ENCODE results near the gene RFT1.

DNA sequence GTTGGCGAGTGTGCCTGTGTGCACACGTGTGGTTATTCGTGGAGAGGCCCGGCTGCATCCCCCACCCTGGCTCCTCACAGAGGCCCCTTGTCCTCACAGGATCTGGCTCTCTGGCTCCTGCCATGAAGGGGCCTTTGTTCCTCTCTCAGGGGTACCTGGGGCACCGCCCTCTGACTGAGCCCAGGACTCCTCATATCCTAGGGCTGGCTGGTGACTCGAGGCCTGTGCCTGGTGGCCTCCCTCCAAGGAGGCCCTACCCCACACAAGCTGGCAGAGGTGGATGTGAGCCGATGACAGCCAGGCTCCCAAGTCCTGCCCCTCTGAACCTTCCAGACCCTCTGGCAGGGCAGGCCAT, 40.8 kb upstream of the RFT1 start:
- no peak for TF ChIP-seq CTCF (tag by site-specific recombination; IDR thresholded peaks at IDR 0.05)
- TF ChIP-seq ZNF658 (tag by site-specific recombination; IDR thresholded peaks at IDR 0.05), result no peak
- TF ChIP-seq ZNF707 (tag by site-specific recombination; IDR thresholded peaks at IDR 0.05), result no peak
- no peak for TF ChIP-seq ZBTB20 (tag by site-specific recombination; IDR thresholded peaks at IDR 0.05)
- TF ChIP-seq ZNF350 (tag by site-specific recombination; IDR thresholded peaks at IDR 0.05), result no peak
- TF ChIP-seq ZBTB7A (tag by site-specific recombination; IDR thresholded peaks at IDR 0.05; ENCODE audit: low read depth), result no peak
- TF ChIP-seq ZNF366 (tag by site-specific recombination; conservative IDR thresholded peaks at IDR 0.05), result no peak
- no peak for TF ChIP-seq ZSCAN18 (tag by site-specific recombination; IDR thresholded peaks at IDR 0.05)
- TF ChIP-seq SETDB1 (IDR thresholded peaks at IDR 0.05; ENCODE audit: insufficient read length, low read length), result no peak
- TF ChIP-seq ZBTB11 (tag by site-specific recombination; conservative IDR thresholded peaks at IDR 0.05; ENCODE audit: low read depth), result no peak
- TF ChIP-seq ZNF138 (tag by site-specific recombination; IDR thresholded peaks at IDR 0.05; ENCODE audit: borderline replicate concordance), result no peak
- TF ChIP-seq MZF1 (tag by site-specific recombination; IDR thresholded peaks at IDR 0.05; ENCODE audit: borderline replicate concordance), result no peak
- no peak for TF ChIP-seq KLF8 (tag by site-specific recombination; IDR thresholded peaks at IDR 0.05)
- TF ChIP-seq KLF1 (tag by site-specific recombination; IDR thresholded peaks at IDR 0.05), result no peak
